Upper lobe of left lung (tissue), 4 donors: ENCODE measurements around the gene C4orf50.

Experiments used
- CTCF ChIP-seq, 6 experiments: fragments of 450-650 bp in 4 of 6; fragments of 200-600 bp in 2 of 6; sonication (generic) in 2 of 6; IDR thresholded peaks; one replicate each; pipeline ENCODE4 v1.5.1; 2016 to 2019; ENCODE audit warnings: antibody characterized with exemption in 6 of 6
- EP300 ChIP-seq, 4 donors: sonication (generic); formaldehyde crosslinking; IDR thresholded peaks; one replicate each; pipeline ENCODE4 v1.5.1; 2017; ENCODE audit warnings: antibody characterized with exemption in 4 of 4, control low read depth in 2 of 4
- POLR2A ChIP-seq, 4 donors: fragments of 450-650 bp; IDR thresholded peaks; one replicate each; pipeline ENCODE4 v1.5.1; 2016 to 2017; ENCODE audit warnings: antibody characterized with exemption in 4 of 4, mild to moderate bottlenecking in 2 of 4

DNA sequence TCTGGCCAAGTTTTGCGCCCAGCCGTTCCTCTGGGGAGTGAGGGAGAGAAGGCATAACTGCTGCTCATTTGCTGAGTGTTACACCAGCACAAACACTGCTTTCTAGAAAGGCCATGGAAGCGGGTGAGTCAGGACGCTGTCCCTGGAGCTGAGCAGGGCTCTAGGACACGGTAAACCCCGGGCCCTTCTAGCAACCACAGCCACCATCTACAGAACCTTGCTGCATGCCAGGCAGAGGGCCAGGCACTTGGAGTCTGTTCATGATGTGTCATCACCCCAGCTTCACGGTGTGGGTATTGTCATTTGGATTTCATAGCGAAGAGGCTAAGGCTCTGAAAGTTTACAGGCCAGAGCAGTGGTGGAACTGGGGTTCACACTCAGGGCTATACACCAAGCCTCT lies 31.8 kb upstream of the C4orf50 start:
- TF ChIP-seq CTCF (IDR thresholded peaks at IDR 0.05), result no peak
- no peak for TF ChIP-seq POLR2A (IDR thresholded peaks at IDR 0.05)
- no peak for TF ChIP-seq EP300 (IDR thresholded peaks at IDR 0.05)
